ENCODE results near the gene VAMP2.

VAMP2 gene

DNA sequence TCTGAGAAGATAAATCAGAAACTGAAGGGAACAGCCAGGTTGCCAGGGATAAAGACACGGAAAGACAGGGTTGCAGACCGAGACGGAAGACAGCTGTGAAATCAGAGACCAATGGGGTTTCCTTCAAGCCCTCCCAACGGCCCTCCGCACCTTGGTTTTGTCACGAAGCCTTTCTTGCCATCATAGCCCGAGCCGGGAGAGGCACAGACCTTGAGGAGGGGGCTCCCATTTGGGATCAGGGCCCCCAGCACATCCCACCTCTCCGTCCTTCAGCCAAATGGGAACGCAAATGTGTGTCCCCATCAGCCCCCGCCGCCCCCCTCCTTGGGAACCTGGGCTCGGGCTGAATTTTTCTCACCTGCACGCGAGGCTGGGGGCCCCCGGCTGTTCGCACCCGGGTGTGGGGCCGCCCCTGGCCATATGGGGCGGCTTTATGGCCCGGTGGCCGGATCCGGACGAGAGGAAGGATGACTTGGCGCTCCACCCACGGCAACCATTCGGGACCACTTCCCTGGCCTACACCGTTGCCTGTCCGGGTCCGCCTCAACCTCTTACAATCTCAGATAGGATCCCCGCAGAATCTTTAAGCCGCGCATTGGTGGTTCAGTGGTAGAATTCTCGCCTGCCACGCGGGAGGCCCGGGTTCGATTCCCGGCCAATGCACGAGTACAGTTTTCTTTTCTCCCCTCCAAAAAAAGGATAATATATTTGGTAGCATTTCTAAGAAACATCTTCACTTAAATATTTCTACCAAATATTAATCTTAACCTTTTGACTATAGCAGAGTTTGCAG, 37.4 kb downstream of the VAMP2 start (continued):
- TF ChIP-seq, protein P1, sequence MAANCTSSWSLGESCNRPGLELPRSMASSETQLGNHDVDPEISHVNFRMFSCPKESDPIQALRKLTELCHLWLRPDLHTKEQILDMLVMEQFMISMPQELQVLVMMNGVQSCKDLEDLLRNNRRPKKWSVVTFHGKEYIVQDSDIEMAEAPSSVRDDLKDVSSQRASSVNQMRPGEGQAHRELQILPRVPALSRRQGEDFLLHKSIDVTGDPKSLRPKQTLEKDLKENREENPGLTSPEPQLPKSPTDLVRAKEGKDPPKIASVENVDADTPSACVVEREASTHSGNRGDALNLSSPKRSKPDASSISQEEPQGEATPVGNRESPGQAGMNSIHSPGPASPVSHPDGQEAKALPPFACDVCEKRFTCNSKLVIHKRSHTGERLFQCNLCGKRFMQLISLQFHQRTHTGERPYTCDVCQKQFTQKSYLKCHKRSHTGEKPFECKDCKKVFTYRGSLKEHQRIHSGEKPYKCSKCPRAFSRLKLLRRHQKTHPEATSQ (tag by site-specific recombination; IDR thresholded peaks at IDR 0.05): no peak
- no peak for TF ChIP-seq ZNF214 (tag by site-specific recombination; IDR thresholded peaks at IDR 0.05; ENCODE audit: borderline replicate concordance)
- peak; percentile 26; the same call in 1 of the 2 replicates for TF ChIP-seq ZNF24 (tag by site-specific recombination; IDR thresholded peaks at IDR 0.05)
- TF ChIP-seq, protein P2, sequence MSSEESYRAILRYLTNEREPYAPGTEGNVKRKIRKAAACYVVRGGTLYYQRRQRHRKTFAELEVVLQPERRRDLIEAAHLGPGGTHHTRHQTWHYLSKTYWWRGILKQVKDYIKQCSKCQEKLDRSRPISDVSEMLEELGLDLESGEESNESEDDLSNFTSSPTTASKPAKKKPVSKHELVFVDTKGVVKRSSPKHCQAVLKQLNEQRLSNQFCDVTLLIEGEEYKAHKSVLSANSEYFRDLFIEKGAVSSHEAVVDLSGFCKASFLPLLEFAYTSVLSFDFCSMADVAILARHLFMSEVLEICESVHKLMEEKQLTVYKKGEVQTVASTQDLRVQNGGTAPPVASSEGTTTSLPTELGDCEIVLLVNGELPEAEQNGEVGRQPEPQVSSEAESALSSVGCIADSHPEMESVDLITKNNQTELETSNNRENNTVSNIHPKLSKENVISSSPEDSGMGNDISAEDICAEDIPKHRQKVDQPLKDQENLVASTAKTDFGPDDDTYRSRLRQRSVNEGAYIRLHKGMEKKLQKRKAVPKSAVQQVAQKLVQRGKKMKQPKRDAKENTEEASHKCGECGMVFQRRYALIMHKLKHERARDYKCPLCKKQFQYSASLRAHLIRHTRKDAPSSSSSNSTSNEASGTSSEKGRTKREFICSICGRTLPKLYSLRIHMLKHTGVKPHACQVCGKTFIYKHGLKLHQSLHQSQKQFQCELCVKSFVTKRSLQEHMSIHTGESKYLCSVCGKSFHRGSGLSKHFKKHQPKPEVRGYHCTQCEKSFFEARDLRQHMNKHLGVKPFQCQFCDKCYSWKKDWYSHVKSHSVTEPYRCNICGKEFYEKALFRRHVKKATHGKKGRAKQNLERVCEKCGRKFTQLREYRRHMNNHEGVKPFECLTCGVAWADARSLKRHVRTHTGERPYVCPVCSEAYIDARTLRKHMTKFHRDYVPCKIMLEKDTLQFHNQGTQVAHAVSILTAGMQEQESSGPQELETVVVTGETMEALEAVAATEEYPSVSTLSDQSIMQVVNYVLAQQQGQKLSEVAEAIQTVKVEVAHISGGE (tag by site-specific recombination; conservative IDR thresholded peaks at IDR 0.05; ENCODE audit: low read depth): peak; percentile 94
- TF ChIP-seq WT1 (tag by site-specific recombination; IDR thresholded peaks at IDR 0.05): 0 out of 2 replicates have a peak, but pooled peaks have one; percentile 22
- TF ChIP-seq ZNF211 (tag by site-specific recombination; IDR thresholded peaks at IDR 0.05; ENCODE audit: low read depth): no peak
- TF ChIP-seq, protein P3, sequence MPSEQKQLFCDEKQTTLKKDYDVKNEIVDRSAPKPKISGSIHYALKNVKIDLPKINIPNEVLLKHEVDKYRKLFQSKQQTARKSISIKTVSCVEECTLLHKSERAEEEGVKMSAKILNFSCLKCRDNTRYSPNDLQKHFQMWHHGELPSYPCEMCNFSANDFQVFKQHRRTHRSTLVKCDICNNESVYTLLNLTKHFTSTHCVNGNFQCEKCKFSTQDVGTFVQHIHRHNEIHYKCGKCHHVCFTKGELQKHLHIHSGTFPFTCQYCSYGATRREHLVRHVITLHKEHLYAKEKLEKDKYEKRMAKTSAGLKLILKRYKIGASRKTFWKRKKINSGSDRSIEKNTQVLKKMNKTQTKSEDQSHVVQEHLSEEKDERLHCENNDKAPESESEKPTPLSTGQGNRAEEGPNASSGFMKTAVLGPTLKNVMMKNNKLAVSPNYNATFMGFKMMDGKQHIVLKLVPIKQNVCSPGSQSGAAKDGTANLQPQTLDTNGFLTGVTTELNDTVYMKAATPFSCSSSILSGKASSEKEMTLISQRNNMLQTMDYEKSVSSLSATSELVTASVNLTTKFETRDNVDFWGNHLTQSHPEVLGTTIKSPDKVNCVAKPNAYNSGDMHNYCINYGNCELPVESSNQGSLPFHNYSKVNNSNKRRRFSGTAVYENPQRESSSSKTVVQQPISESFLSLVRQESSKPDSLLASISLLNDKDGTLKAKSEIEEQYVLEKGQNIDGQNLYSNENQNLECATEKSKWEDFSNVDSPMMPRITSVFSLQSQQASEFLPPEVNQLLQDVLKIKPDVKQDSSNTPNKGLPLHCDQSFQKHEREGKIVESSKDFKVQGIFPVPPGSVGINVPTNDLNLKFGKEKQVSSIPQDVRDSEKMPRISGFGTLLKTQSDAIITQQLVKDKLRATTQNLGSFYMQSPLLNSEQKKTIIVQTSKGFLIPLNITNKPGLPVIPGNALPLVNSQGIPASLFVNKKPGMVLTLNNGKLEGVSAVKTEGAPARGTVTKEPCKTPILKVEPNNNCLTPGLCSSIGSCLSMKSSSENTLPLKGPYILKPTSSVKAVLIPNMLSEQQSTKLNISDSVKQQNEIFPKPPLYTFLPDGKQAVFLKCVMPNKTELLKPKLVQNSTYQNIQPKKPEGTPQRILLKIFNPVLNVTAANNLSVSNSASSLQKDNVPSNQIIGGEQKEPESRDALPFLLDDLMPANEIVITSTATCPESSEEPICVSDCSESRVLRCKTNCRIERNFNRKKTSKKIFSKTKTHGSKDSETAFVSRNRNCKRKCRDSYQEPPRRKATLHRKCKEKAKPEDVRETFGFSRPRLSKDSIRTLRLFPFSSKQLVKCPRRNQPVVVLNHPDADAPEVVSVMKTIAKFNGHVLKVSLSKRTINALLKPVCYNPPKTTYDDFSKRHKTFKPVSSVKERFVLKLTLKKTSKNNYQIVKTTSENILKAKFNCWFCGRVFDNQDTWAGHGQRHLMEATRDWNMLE (tag by site-specific recombination; conservative IDR thresholded peaks at IDR 0.05; ENCODE audit: low read depth): no peak
- TF ChIP-seq ZNF133 (tag by site-specific recombination; IDR thresholded peaks at IDR 0.05): no peak
- peak; percentile 17; the same call in 1 of the 2 replicates for TF ChIP-seq ZXDB (tag by site-specific recombination; IDR thresholded peaks at IDR 0.05)
- peak; percentile 12 for TF ChIP-seq ZNF510 (tag by site-specific recombination; IDR thresholded peaks at IDR 0.05; ENCODE audit: insufficient replicate concordance)
- TF ChIP-seq, protein P4, sequence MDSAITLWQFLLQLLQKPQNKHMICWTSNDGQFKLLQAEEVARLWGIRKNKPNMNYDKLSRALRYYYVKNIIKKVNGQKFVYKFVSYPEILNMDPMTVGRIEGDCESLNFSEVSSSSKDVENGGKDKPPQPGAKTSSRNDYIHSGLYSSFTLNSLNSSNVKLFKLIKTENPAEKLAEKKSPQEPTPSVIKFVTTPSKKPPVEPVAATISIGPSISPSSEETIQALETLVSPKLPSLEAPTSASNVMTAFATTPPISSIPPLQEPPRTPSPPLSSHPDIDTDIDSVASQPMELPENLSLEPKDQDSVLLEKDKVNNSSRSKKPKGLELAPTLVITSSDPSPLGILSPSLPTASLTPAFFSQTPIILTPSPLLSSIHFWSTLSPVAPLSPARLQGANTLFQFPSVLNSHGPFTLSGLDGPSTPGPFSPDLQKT (IDR thresholded peaks at IDR 0.05; ENCODE audit: borderline replicate concordance, low read depth, low read length): no peak
- TF ChIP-seq ZFP37 (tag by site-specific recombination; IDR thresholded peaks at IDR 0.05): peak; percentile 41; the same call in 1 of the 2 replicates
- TF ChIP-seq ZNF629 (tag by site-specific recombination; IDR thresholded peaks at IDR 0.05): peak; percentile 30
- TF ChIP-seq ZNF549 (tag by site-specific recombination; IDR thresholded peaks at IDR 0.05): no peak
- TF ChIP-seq SP3 (tag by site-specific recombination; IDR thresholded peaks at IDR 0.05): peak; percentile 24
- no peak for TF ChIP-seq FEZF1 (tag by site-specific recombination; IDR thresholded peaks at IDR 0.05)
- no peak for TF ChIP-seq ZSCAN16 (tag by site-specific recombination; IDR thresholded peaks at IDR 0.05)
- TF ChIP-seq, protein P5, sequence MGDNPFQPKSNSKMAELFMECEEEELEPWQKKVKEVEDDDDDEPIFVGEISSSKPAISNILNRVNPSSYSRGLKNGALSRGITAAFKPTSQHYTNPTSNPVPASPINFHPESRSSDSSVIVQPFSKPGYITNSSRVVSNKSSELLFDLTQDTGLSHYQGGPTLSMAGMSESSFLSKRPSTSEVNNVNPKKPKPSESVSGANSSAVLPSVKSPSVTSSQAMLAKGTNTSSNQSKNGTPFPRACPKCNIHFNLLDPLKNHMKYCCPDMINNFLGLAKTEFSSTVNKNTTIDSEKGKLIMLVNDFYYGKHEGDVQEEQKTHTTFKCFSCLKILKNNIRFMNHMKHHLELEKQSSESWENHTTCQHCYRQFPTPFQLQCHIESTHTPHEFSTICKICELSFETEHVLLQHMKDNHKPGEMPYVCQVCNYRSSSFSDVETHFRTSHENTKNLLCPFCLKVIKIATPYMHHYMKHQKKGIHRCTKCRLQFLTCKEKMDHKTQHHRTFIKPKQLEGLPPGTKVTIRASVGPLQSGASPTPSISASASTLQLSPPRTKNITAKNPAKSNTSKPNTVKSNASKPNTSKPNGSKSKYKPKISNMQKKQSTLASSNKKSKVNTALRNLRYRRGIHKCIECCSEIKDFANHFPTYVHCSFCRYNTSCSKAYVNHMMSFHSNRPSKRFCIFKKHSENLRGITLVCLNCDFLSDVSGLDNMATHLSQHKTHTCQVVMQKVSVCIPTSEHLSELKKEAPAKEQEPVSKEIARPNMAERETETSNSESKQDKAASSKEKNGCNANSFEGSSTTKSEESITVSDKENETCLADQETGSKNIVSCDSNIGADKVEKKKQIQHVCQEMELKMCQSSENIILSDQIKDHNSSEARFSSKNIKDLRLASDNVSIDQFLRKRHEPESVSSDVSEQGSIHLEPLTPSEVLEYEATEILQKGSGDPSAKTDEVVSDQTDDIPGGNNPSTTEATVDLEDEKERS (tag by site-specific recombination; IDR thresholded peaks at IDR 0.05): 0 out of 2 replicates have a peak, but pooled peaks have one; percentile 19
- peak; percentile 42; the same call in 1 of the 2 replicates for TF ChIP-seq ZNF335 (tag by site-specific recombination; conservative IDR thresholded peaks at IDR 0.05)
- TF ChIP-seq ZNF223 (tag by site-specific recombination; IDR thresholded peaks at IDR 0.05): no peak
- TF ChIP-seq ZFHX2 (tag by site-specific recombination; conservative IDR thresholded peaks at IDR 0.05): peak; percentile 53
- TF ChIP-seq ZNF624 (tag by site-specific recombination; IDR thresholded peaks at IDR 0.05): 0 out of 2 replicates have a peak, but pooled peaks have one; percentile 83
- TF ChIP-seq ZBTB20 (tag by site-specific recombination; IDR thresholded peaks at IDR 0.05): peak; percentile 59
- TF ChIP-seq ZNF311 (tag by site-specific recombination; IDR thresholded peaks at IDR 0.05; ENCODE audit: borderline replicate concordance): no peak

All from HEK293 (cell line).